HepG2 (cell line): Measurements from ENCODE around the gene ATOH8. TPM values are rescaled to one million over a fixed set of nuclear protein-coding genes. Genes with fewer than 3 reads are reported as not detected.

ENCODE experiments used
- ATAD3A ChIP-seq: sonication (generic); formaldehyde crosslinking; IDR thresholded peaks from 2 replicates; pipeline ENCODE4 v1.4.0; 2020; ENCODE audit warnings: missing genetic modification reagents
- CENPX ChIP-seq: sonication (generic); formaldehyde crosslinking; IDR thresholded peaks from 2 replicates; pipeline ENCODE4 v1.9.0; 2021; ENCODE audit warnings: mild to moderate bottlenecking, missing genetic modification reagents, moderate library complexity
- HDAC6 ChIP-seq: fragments of 200-600 bp; sonication (generic); IDR thresholded peaks from 2 replicates; pipeline ENCODE4 v1.7.0; 2017; ENCODE audit warnings: mild to moderate bottlenecking, antibody characterized with exemption, low read length, low read depth
- HOXA5 ChIP-seq: sonication (generic); formaldehyde crosslinking; IDR thresholded peaks from 2 replicates; pipeline ENCODE4 v1.4.0; 2020; ENCODE audit warnings: missing genetic modification reagents
- MAF1 ChIP-seq: sonication (generic); formaldehyde crosslinking; IDR thresholded peaks from 2 replicates; pipeline ENCODE4 v1.5.0; 2020; ENCODE audit warnings: missing genetic modification reagents, borderline replicate concordance
- NONO ChIP-seq, 2 experiments: fragments of 450-650 bp in 1 of 2; sonication (generic) in 1 of 2; formaldehyde crosslinking in 1 of 2; IDR thresholded peaks in 1 of 2; conservative IDR thresholded peaks in 1 of 2; 2 replicates each; pipeline versions ENCODE4 v1.6.1 to v1.8.0; 2017 to 2022; ENCODE audit warnings: mild to moderate bottlenecking in 1 of 2, missing genetic modification reagents in 1 of 2, moderate library complexity in 1 of 2
- PAWR ChIP-seq: sonication (generic); formaldehyde crosslinking; IDR thresholded peaks from 2 replicates; pipeline ENCODE4 v1.4.0; 2020; ENCODE audit warnings: missing genetic modification reagents, mild to moderate bottlenecking, borderline replicate concordance
- RNF2 ChIP-seq: fragments of 450-650 bp; conservative IDR thresholded peaks from 2 replicates; pipeline ENCODE4 v1.6.1; 2016; ENCODE audit warnings: low read depth
- SMC3 ChIP-seq: IDR thresholded peaks from 2 replicates; pipeline ENCODE4 v1.6.1; 2011; ENCODE audit warnings: low read length, improper control_type of control experiment
- ZBTB10 ChIP-seq: sonication (generic); formaldehyde crosslinking; IDR thresholded peaks from 2 replicates; pipeline ENCODE4 v1.4.0; 2020; ENCODE audit warnings: missing genetic modification reagents, borderline replicate concordance
- ZBTB20 ChIP-seq: sonication (generic); formaldehyde crosslinking; IDR thresholded peaks from 2 replicates; pipeline ENCODE4 v1.8.1; 2023; ENCODE audit warnings: missing genetic modification reagents, low read depth, mild to moderate bottlenecking, borderline replicate concordance
- ZNF333 ChIP-seq: sonication (generic); formaldehyde crosslinking; IDR thresholded peaks from 2 replicates; pipeline ENCODE4 v1.4.0; 2020; ENCODE audit warnings: mild to moderate bottlenecking, missing genetic modification reagents, borderline replicate concordance
- ZNF354B ChIP-seq: sonication (generic); formaldehyde crosslinking; IDR thresholded peaks from 2 replicates; pipeline ENCODE4 v1.8.0; 2022; ENCODE audit warnings: mild to moderate bottlenecking, missing genetic modification reagents
- polyA plus RNA-seq, 8 experiments: library from polyadenylated mRNA; depleted of rRNA in 3 of 8; stranded (reverse) in 7 of 8; unstranded in 1 of 8; fragments of >200 nt; fragmentation: Illumina TruSeq in 4 of 8; extraction: Trizol in 4 of 8; gene quantifications; 2 replicates each; pipeline versions ENCODE4 v1.2.1 to v1.2.3, GENCODE V29; 2011 to 2016; ENCODE audit warnings: low read depth in 4 of 8, missing spikeins in 1 of 8, mixed read lengths in 1 of 8; ENCODE audit not compliant: insufficient read depth in 1 of 8
- total RNA-seq, 5 experiments: library from RNA; depleted of rRNA; stranded (reverse); fragments of >200 nt; fragmentation: Illumina TruSeq; extraction: Trizol; gene quantifications; 2 replicates each; pipeline ENCODE4 v1.2.3, GENCODE V29; 2016; ENCODE audit warnings: low read depth in 1 of 5
- TF ChIP-seq, protein P1 (sequence below): IDR thresholded peaks from 2 replicates; pipeline ENCODE4 v1.6.1; 2016; ENCODE audit warnings: low read depth, missing genetic modification reagents, missing compliant biosample characterization
- TF ChIP-seq, protein P2 (sequence below): sonication (generic); formaldehyde crosslinking; IDR thresholded peaks from 2 replicates; pipeline ENCODE4 v1.8.1; 2023; ENCODE audit warnings: mild to moderate bottlenecking, inconsistent platforms, moderate library complexity, missing genetic modification reagents, borderline replicate concordance
- TF ChIP-seq, protein P3 (sequence below): sonication (generic); formaldehyde crosslinking; IDR thresholded peaks from 2 replicates; pipeline ENCODE4 v1.5.0; 2020; ENCODE audit warnings: missing genetic modification reagents, mild to moderate bottlenecking, borderline replicate concordance

The ATOH8 gene
- total and polyA plus RNA-seq, 2 of the 13 experiments (the other 11 are each of a cell fraction or from before 2014, with no cell fraction given) = 0.13 to 0.61 TPM

DNA sequence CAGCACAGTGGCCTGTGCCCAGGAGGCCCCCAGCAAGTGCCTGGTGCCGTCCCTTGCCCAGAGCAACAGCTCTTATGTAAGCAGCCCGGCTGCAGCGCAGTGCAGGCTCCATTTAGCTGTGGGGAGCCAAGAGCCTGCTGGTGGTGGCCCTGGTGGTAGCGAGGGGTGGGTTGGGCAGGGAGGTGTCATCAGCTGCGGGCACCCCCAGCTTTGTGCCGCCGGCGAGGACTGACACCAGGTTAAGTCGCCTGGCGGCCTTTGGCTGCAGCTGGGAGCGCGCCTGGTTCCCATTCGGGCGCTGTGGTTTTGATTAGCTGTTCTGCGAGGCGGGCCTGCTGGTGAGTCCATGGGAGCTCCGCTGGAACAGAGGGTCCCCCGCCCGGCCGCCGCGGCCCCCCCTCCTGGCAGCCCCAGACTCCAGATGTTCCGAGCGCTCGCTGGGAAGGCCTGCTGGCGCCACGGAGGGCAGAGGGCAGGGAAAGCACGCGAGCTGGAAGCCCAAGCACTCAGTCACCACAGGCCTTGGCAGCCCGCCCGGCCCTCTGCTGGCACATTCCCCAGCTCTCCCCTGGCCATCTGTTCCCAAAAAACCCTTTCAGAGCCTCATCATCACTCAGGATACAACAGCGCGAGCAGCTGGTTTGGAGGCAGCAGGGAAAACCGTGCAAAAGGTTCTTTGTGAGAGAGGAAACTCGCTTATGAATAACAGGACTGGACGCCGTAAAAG, 18.4 kb downstream of the ATOH8 start (continued):
- TF ChIP-seq, protein P1, sequence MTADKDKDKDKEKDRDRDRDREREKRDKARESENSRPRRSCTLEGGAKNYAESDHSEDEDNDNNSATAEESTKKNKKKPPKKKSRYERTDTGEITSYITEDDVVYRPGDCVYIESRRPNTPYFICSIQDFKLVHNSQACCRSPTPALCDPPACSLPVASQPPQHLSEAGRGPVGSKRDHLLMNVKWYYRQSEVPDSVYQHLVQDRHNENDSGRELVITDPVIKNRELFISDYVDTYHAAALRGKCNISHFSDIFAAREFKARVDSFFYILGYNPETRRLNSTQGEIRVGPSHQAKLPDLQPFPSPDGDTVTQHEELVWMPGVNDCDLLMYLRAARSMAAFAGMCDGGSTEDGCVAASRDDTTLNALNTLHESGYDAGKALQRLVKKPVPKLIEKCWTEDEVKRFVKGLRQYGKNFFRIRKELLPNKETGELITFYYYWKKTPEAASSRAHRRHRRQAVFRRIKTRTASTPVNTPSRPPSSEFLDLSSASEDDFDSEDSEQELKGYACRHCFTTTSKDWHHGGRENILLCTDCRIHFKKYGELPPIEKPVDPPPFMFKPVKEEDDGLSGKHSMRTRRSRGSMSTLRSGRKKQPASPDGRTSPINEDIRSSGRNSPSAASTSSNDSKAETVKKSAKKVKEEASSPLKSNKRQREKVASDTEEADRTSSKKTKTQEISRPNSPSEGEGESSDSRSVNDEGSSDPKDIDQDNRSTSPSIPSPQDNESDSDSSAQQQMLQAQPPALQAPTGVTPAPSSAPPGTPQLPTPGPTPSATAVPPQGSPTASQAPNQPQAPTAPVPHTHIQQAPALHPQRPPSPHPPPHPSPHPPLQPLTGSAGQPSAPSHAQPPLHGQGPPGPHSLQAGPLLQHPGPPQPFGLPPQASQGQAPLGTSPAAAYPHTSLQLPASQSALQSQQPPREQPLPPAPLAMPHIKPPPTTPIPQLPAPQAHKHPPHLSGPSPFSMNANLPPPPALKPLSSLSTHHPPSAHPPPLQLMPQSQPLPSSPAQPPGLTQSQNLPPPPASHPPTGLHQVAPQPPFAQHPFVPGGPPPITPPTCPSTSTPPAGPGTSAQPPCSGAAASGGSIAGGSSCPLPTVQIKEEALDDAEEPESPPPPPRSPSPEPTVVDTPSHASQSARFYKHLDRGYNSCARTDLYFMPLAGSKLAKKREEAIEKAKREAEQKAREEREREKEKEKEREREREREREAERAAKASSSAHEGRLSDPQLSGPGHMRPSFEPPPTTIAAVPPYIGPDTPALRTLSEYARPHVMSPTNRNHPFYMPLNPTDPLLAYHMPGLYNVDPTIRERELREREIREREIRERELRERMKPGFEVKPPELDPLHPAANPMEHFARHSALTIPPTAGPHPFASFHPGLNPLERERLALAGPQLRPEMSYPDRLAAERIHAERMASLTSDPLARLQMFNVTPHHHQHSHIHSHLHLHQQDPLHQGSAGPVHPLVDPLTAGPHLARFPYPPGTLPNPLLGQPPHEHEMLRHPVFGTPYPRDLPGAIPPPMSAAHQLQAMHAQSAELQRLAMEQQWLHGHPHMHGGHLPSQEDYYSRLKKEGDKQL (CRISPR knock-in tag) = peak; percentile 39; the same call in 1 of the 2 replicates
- no peak for TF ChIP-seq NONO (IDR thresholded peaks at IDR 0.05)
- peak; percentile 67 for TF ChIP-seq NONO (CRISPR knock-in tag; conservative IDR thresholded peaks at IDR 0.05)
- TF ChIP-seq HOXA5 (CRISPR knock-in tag) = no peak
- no peak for TF ChIP-seq HDAC6
- TF ChIP-seq CENPX (CRISPR knock-in tag) = no peak
- TF ChIP-seq ZBTB10 = 0 out of 2 replicates have a peak, but pooled peaks have one; percentile 33
- 0 out of 2 replicates have a peak, but pooled peaks have one; percentile 29 for TF ChIP-seq MAF1 (CRISPR knock-in tag)
- no peak for TF ChIP-seq PAWR
- TF ChIP-seq RNF2 = no peak
- TF ChIP-seq ZBTB20 (CRISPR knock-in tag) = no peak
- peak; percentile 31; the same call in 1 of the 2 replicates for TF ChIP-seq ZNF354B (CRISPR knock-in tag)
- TF ChIP-seq, protein P2, sequence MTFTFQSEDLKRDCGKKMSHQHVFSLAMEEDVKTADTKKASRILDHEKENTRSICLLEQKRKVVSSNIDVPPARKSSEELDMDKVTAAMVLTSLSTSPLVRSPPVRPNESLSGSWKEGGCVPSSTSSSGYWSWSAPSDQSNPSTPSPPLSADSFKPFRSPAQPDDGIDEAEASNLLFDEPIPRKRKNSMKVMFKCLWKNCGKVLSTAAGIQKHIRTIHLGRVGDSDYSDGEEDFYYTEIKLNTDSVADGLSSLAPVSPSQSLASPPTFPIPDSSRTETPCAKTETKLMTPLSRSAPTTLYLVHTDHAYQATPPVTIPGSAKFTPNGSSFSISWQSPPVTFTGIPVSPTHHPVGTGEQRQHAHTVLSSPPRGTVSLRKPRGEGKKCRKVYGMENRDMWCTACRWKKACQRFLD (CRISPR knock-in tag) = no peak
- 0 out of 2 replicates have a peak, but pooled peaks have one; percentile 6 for TF ChIP-seq SMC3
- no peak for TF ChIP-seq ATAD3A (CRISPR knock-in tag)
- no peak for TF ChIP-seq ZNF333 (CRISPR knock-in tag)
- TF ChIP-seq, protein P3, sequence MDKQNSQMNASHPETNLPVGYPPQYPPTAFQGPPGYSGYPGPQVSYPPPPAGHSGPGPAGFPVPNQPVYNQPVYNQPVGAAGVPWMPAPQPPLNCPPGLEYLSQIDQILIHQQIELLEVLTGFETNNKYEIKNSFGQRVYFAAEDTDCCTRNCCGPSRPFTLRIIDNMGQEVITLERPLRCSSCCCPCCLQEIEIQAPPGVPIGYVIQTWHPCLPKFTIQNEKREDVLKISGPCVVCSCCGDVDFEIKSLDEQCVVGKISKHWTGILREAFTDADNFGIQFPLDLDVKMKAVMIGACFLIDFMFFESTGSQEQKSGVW = no peak
